Tibial nerve (tissue), 4 donors: Measurements from ENCODE around the gene ADGRG6.

Source experiments
- EP300 ChIP-seq, 2 donors: sonication (generic); formaldehyde crosslinking; IDR thresholded peaks; one replicate each; pipeline ENCODE4 v1.6.1; 2017; ENCODE audit warnings: antibody characterized with exemption in 2 of 2, mild to moderate bottlenecking in 1 of 2
- POLR2A ChIP-seq, 2 donors: fragments of 450-650 bp; IDR thresholded peaks; one replicate each; pipeline ENCODE4 v1.6.1; 2017; ENCODE audit warnings: antibody characterized with exemption in 2 of 2, mild to moderate bottlenecking in 2 of 2, moderate library complexity in 2 of 2
- TF ChIP-seq, protein P1 (sequence below), 5 experiments: fragments of 200-600 bp in 3 of 5; fragments of 450-650 bp in 2 of 5; sonication (generic) in 3 of 5; IDR thresholded peaks; one replicate each; pipeline ENCODE4 v1.5.1; 2016 to 2019; ENCODE audit warnings: antibody characterized with exemption in 5 of 5, mild to moderate bottlenecking in 3 of 5, moderate library complexity in 2 of 5

DNA sequence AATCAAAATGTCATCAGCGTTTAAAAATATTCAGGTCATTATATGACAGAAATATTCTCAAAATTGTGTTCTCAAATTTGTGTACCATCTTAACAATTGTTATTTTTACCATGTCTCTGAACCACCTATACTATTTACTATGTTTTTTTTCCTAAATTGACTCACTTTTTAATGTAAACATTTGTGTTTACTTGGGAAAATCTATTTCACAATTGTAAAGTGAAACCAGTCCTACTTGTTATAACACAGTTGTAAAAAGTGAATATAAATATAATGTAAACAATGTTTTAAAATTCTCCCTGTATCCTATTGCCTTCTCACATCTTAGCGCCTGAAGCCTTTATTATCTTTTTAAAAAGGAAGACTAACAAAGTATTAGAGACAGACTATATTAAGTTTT lies 83.5 kb downstream of the ADGRG6 start:
- TF ChIP-seq POLR2A (IDR thresholded peaks at IDR 0.05), result no peak
- TF ChIP-seq, protein P1, sequence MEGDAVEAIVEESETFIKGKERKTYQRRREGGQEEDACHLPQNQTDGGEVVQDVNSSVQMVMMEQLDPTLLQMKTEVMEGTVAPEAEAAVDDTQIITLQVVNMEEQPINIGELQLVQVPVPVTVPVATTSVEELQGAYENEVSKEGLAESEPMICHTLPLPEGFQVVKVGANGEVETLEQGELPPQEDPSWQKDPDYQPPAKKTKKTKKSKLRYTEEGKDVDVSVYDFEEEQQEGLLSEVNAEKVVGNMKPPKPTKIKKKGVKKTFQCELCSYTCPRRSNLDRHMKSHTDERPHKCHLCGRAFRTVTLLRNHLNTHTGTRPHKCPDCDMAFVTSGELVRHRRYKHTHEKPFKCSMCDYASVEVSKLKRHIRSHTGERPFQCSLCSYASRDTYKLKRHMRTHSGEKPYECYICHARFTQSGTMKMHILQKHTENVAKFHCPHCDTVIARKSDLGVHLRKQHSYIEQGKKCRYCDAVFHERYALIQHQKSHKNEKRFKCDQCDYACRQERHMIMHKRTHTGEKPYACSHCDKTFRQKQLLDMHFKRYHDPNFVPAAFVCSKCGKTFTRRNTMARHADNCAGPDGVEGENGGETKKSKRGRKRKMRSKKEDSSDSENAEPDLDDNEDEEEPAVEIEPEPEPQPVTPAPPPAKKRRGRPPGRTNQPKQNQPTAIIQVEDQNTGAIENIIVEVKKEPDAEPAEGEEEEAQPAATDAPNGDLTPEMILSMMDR (IDR thresholded peaks at IDR 0.05), result no peak
- no peak for TF ChIP-seq EP300 (IDR thresholded peaks at IDR 0.05)
